Sigmoid colon (tissue), 7 donors: Measurements from ENCODE around the gene RCE1. TPM values are rescaled to one million over a fixed set of nuclear protein-coding genes. Genes with fewer than 3 reads are reported as not detected.
A peak's percentile ranks its signal among the peaks of the same experiment; 100 is the strongest.

Source experiments
- DNase-seq: peaks from one replicate; pipeline ENCODE4 v3.0.0-alpha.2; 2019
- H3K27ac ChIP-seq, 4 donors: fragments of 200-600 bp; sonication (generic); one replicate each; pipeline ENCODE4 v1.5.1; 2016 to 2019; ENCODE audit warnings: mild to moderate bottlenecking in 1 of 4
- H3K27me3 ChIP-seq, 3 donors: fragments of 200-600 bp; sonication (generic); one replicate each; pipeline ENCODE4 v1.5.1; 2019; ENCODE audit warnings: mild to moderate bottlenecking in 1 of 3
- H3K36me3 ChIP-seq, 4 donors: fragments of 200-600 bp; sonication (generic); one replicate each; pipeline ENCODE4 v1.5.1; 2016 to 2019
- H3K4me1 ChIP-seq, 4 donors: fragments of 200-600 bp; sonication (generic); one replicate each; pipeline ENCODE4 v1.5.1; 2017 to 2019
- H3K4me3 ChIP-seq, 4 donors: fragments of 200-600 bp; sonication (generic); one replicate each; pipeline ENCODE4 v1.5.1; 2017 to 2019; ENCODE audit warnings: mild to moderate bottlenecking in 2 of 4, moderate library complexity in 1 of 4
- H3K9me3 ChIP-seq, 4 donors: fragments of 200-600 bp in 3 of 4; sonication (generic) in 3 of 4; one replicate each; pipeline versions ENCODE4 v1.5.1 to v1.6.1; 2013 to 2019
- EP300 ChIP-seq, 4 donors: sonication (generic); formaldehyde crosslinking; IDR thresholded peaks; one replicate each; pipeline ENCODE4 v1.6.1; 2017; ENCODE audit warnings: antibody characterized with exemption in 4 of 4
- POLR2A ChIP-seq, 2 donors: fragments of 450-650 bp; IDR thresholded peaks; one replicate each; pipeline ENCODE4 v1.6.1; 2016; ENCODE audit warnings: antibody characterized with exemption in 2 of 2, mild to moderate bottlenecking in 2 of 2, moderate library complexity in 2 of 2
- POLR2AphosphoS5 ChIP-seq, 4 donors: sonication (generic); formaldehyde crosslinking; IDR thresholded peaks; one replicate each; pipeline ENCODE4 v1.6.1; 2017; ENCODE audit warnings: antibody characterized with exemption in 4 of 4
- WGBS, 2 donors: extraction: QIAGEN DNeasy Blood & Tissue Kit; methylation state at CpG; one replicate each; pipeline ENCODE4 v1.1.7; 2013; 5-methylcytosine and 5-hydroxymethylcytosine counted together
- intact Hi-C: fragments of 100-400 bp; cut with DNase I; formaldehyde crosslinking; loops from one replicate; pipeline ENCODE4 v1.15.1; 2023
- polyA plus RNA-seq, 3 donors: library from polyadenylated mRNA; stranded (reverse); fragments of 200-250 nt; gene quantifications; one replicate each; pipeline ENCODE4 v1.2.3, GENCODE V29; 2013
- total RNA-seq, 4 donors: library from RNA; depleted of rRNA; stranded (reverse); fragments of >200 nt; gene quantifications; one replicate each; pipeline ENCODE4 v1.1.0, GENCODE V29; 2016
- TF ChIP-seq, protein P1 (sequence below), 4 experiments: fragments of 450-650 bp in 3 of 4; fragments of 200-600 bp in 1 of 4; IDR thresholded peaks; one replicate each; pipeline ENCODE4 v1.5.1; 2016 to 2019; ENCODE audit warnings: antibody characterized with exemption in 4 of 4, mild to moderate bottlenecking in 3 of 4, moderate library complexity in 2 of 4
- donor health status: healthy with polysubstance abuse.
- donor health status: Bipolar disorder and iron deficiency.
- donor health status: healthy.

Gene RCE1
- total and polyA plus RNA-seq, 7 donors: 6.1 to 23.0 (median 8.4) TPM

DNA sequence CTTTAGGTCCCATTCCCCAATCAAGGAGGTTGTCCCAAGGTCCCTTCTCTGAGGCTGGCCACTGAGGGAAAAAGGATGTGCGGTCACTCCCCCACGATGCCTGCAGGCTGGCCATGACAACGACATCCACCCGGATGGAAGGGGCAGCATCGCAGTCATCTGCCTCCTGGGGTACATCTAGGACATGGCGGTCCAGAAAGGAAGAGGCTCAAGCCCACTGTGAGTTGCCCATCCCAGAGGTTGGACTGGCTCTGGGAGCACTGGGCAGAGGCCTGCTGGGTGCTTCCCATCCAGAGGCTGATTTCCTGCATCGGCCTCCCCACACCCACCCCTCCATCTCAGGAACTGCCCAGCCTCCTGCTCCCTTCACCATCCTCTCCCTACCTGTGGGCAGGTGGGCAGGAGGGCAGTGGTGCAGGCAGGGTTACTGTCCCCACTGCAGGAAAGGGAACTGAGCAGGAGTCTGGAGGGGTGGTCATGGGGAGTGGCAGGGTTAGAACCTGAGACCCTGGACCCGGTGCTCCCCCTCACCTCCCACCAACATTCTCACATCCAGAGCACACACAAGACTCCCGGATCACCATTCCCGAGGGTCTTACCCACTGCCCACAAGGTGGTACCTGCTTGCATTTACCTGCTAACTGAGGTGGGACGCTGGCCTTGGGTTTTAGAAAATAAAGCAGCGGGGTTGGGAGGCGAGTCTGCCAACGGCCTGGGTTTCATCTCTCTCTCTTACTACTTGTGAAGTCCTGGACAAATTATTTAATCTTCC, 4.4 kb downstream of the RCE1 start:
- WGBS, 2 donors: 88 to 92% methylated on average over 14 of the region's 14 CpGs

DNA sequence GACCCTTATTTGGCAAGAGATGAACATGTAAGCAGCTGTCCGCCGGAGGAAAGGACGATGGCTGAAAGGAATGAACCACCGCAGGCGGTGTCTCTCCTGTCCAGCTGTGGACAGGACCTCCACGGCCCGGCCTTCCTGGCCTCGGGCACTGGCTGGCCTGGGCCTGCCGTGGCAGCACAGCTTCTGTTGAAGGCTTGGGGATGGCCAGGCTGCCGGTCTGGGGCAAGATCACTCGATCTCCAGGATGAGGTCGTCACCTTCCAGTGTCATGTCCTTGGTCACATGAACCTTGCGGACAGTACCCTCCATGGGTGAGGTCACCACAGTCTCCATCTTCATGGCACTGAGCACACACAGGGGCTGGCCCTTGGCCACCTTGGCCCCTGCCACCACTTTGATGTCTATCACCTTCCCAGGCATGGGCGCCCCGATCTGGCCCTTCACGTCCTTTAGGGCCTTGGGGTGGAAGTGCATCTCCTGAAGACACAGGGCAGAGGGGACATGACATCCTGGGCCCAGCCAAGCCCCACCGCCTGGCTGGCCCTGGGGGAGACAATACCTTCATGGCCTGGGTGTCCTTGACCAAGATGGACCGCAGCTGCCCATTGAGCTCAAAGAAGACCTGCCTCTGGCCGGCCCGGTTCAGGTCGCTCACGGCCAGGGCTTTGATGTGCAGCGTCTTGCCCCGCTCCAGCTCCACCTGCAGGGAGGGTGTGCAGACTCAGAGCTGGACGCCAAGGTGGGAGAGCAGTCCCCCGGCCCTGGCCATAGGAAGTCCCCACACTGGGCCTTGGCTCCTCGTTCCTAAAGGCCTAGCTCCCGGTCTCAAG, 5.6 kb downstream of the RCE1 start:
- 92% methylated on average over 28 of the region's 28 CpGs for WGBS, 2 donors
- DNase-seq: peak; percentile 63
- H3K27me3 ChIP-seq: no peaks in the 10 kb centered on the region
- peaks cover 0 to 11% (median 11%) of the 10 kb centered on the region in 4 donors for H3K4me1 ChIP-seq
- no peaks in the 10 kb centered on the region for H3K9me3 ChIP-seq
- H3K27ac ChIP-seq: no peak overlapping the region
- no peak overlapping the region for H3K4me3 ChIP-seq
- intact Hi-C loops: no loop called here
- peaks cover 0 to 30% (median 7%) of the 10 kb centered on the region in 4 donors for H3K36me3 ChIP-seq
- TF ChIP-seq POLR2A (IDR thresholded peaks at IDR 0.05): no peak
- TF ChIP-seq, protein P1, sequence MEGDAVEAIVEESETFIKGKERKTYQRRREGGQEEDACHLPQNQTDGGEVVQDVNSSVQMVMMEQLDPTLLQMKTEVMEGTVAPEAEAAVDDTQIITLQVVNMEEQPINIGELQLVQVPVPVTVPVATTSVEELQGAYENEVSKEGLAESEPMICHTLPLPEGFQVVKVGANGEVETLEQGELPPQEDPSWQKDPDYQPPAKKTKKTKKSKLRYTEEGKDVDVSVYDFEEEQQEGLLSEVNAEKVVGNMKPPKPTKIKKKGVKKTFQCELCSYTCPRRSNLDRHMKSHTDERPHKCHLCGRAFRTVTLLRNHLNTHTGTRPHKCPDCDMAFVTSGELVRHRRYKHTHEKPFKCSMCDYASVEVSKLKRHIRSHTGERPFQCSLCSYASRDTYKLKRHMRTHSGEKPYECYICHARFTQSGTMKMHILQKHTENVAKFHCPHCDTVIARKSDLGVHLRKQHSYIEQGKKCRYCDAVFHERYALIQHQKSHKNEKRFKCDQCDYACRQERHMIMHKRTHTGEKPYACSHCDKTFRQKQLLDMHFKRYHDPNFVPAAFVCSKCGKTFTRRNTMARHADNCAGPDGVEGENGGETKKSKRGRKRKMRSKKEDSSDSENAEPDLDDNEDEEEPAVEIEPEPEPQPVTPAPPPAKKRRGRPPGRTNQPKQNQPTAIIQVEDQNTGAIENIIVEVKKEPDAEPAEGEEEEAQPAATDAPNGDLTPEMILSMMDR (IDR thresholded peaks at IDR 0.05): no peak
- TF ChIP-seq EP300 (IDR thresholded peaks at IDR 0.05): no peak
- TF ChIP-seq POLR2AphosphoS5 (IDR thresholded peaks at IDR 0.05): no peak

More for the DNA sequence above, 4.4 kb downstream of the RCE1 start:
- no peak overlapping the region for H3K4me3 ChIP-seq
- peak; percentile 52 for DNase-seq
- H3K9me3 ChIP-seq: no peaks in the 10 kb centered on the region
- no peak overlapping the region for H3K27ac ChIP-seq
- intact Hi-C loops: no loop called here
- peaks cover 0 to 30% (median 7%) of the 10 kb centered on the region in 4 donors for H3K36me3 ChIP-seq
- peaks cover 0 to 16% (median 13%) of the 10 kb centered on the region in 4 donors for H3K4me1 ChIP-seq
- no peaks in the 10 kb centered on the region for H3K27me3 ChIP-seq
- TF ChIP-seq POLR2AphosphoS5 (IDR thresholded peaks at IDR 0.05) (no peak), EP300 (IDR thresholded peaks at IDR 0.05) (no peak), POLR2A (IDR thresholded peaks at IDR 0.05) (no peak)
- TF ChIP-seq, protein P1 (IDR thresholded peaks at IDR 0.05): no peak

DNA sequence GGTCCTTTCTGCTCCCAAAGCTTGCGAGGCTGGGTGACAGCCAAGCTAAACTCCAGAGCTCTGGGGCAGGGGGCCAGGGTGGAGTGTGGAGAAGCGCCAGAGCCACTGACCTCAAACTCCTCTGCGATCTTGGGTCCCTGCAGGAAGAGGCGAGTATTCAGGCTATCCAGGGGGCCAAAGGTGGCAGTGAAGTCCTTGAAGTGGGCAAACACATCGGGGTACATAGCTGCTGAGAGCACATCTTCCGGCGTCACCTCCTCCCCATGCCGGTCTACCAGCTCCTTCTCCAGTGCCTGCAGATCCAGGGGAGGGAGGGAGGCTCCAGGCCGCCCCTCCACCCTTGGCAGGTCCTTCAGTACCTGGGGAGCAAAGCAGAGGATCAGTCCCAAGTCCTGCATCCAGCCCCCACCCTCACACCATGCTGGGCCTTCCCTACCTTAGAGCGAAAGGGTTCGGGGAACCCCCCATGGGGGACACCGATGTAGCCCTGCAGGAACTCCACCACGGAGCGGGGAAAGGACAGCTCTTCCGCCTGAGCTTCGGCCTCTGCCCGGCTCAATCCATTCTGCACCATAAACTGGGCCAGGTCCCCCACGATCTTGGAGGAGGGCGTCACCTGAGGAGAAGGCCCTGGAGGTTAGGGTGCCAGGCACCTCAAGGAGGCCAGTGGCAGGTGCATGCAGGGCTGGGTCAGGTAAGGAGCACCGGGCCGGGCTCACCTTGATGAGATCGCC, 6.4 kb downstream of the RCE1 start:
- H3K4me3 ChIP-seq: no peak overlapping the region
- intact Hi-C loops: no loop called here
- no peaks in the 10 kb centered on the region for H3K9me3 ChIP-seq
- H3K27me3 ChIP-seq: no peaks in the 10 kb centered on the region
- peak; percentile 54 for DNase-seq
- WGBS, 2 donors: 92 to 94% methylated on average over 22 of the region's 22 CpGs
- no peak overlapping the region for H3K27ac ChIP-seq
- peaks cover 0 to 3% (median 3%) of the 10 kb centered on the region in 4 donors for H3K4me1 ChIP-seq
- TF ChIP-seq, protein P1 (IDR thresholded peaks at IDR 0.05): no peak
- no peak for TF ChIP-seq POLR2A (IDR thresholded peaks at IDR 0.05)
- H3K36me3 ChIP-seq: peaks cover 0 to 29% (median 7%) of the 10 kb centered on the region in 4 donors

DNA sequence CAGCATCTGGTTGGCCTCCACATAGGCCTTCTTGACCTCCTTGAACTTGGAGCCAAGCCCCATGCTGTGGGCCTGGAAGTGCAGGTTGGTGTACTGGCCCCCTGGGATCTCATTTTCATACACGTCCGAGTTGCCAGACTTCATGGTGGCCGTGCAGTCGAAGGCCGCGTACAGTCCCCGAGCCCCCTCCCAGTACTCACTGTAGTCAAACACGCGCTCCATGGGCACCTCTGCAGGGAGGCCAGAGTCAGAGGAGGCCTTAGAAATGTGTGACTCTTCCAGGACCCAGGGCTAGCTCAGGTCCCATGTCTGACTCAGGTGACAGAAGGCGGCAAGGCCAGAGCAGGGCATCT, 7.0 kb downstream of the RCE1 start:
- no peak for TF ChIP-seq POLR2A (IDR thresholded peaks at IDR 0.05)
- no peak for TF ChIP-seq EP300 (IDR thresholded peaks at IDR 0.05)
- no peak for TF ChIP-seq POLR2AphosphoS5 (IDR thresholded peaks at IDR 0.05)
- TF ChIP-seq, protein P1 (IDR thresholded peaks at IDR 0.05): no peak
- Histone ChIP-seq H3K9me3 (no peaks in the 10 kb centered on the region), H3K27ac (no peak overlapping the region), H3K36me3 (peaks cover 0 to 24% (median 7%) of the 10 kb centered on the region in 4 donors), H3K4me3 (no peak overlapping the region), H3K27me3 (no peaks in the 10 kb centered on the region), H3K4me1 (peaks cover 0 to 2% (median under 1%) of the 10 kb centered on the region in 4 donors)
- WGBS, 2 donors: 93 to 96% methylated on average over 10 of the region's 10 CpGs
- intact Hi-C loops: no loop called here
- DNase-seq: no peak
